WTC11 (cell line): ENCODE results near the gene AKAP6. TPM values are rescaled to one million over a fixed set of nuclear protein-coding genes. Genes with fewer than 3 reads are reported as not detected.

ENCODE experiments used
- ATAC-seq: fragments of 200-7000 bp; cut with Tn5 transposase; 2 replicates; pipeline ENCODE4 v1.10.0; 2021; ENCODE audit warnings: mild to moderate bottlenecking, moderate library complexity
- CTCF ChIA-PET: fragments of 300-600 bp; sonication (Branson Sonifier 250); formaldehyde crosslinking; loops from one replicate; lab custom pipeline; 2021; ENCODE audit warnings: antibody characterized with exemption; lab: Charles Lee
- POLR2A ChIA-PET: fragments of 350-600 bp; sonication (Branson Sonifier 250); formaldehyde crosslinking; loops from one replicate; lab custom pipeline; 2021; ENCODE audit warnings: antibody characterized with exemption; lab: Charles Lee
- DNase-seq: peaks from one replicate; pipeline ENCODE4 v3.0.0; 2021; ENCODE audit warnings: low spot score
- H3K27ac Mint-ChIP-seq: 2 replicates; pipeline ENCODE4 v1.8.0; 2021; ENCODE audit warnings: mixed read lengths
- H3K27me3 Mint-ChIP-seq: 2 replicates; pipeline ENCODE4 v1.8.0; 2021; ENCODE audit warnings: low read depth, mild to moderate bottlenecking, moderate library complexity, mixed read lengths
- H3K36me3 Mint-ChIP-seq: 2 replicates; pipeline ENCODE4 v1.8.0; 2021; ENCODE audit warnings: mixed read lengths
- H3K4me1 Mint-ChIP-seq: 2 replicates; pipeline ENCODE4 v1.8.0; 2022; ENCODE audit warnings: mixed read lengths
- H3K4me3 Mint-ChIP-seq: 2 replicates; pipeline ENCODE4 v1.8.0; 2021; ENCODE audit warnings: mild to moderate bottlenecking, moderate library complexity, mixed read lengths
- H3K9me3 Mint-ChIP-seq: 2 replicates; pipeline ENCODE4 v1.8.0; 2021; ENCODE audit warnings: mixed read lengths
- CREB1 ChIP-seq: sonication (generic); formaldehyde crosslinking; IDR thresholded peaks from 2 replicates; pipeline ENCODE4 v1.8.0; 2023; ENCODE audit warnings: mild to moderate bottlenecking, missing genetic modification reagents
- ESRRA ChIP-seq: sonication (generic); formaldehyde crosslinking; IDR thresholded peaks from 2 replicates; pipeline ENCODE4 v1.8.1; 2022; ENCODE audit warnings: mild to moderate bottlenecking, missing genetic modification reagents, borderline replicate concordance
- FOXJ3 ChIP-seq: sonication (generic); formaldehyde crosslinking; IDR thresholded peaks from 2 replicates; pipeline ENCODE4 v1.9.0; 2021; ENCODE audit warnings: missing genetic modification reagents, mild to moderate bottlenecking, borderline replicate concordance
- FOXP1 ChIP-seq: sonication (generic); formaldehyde crosslinking; IDR thresholded peaks from 2 replicates; pipeline ENCODE4 v1.8.0; 2022; ENCODE audit warnings: missing genetic modification reagents, mild to moderate bottlenecking, moderate library complexity, borderline replicate concordance
- KAT7 ChIP-seq: sonication (generic); formaldehyde crosslinking; IDR thresholded peaks from 2 replicates; pipeline ENCODE4 v1.8.1; 2023; ENCODE audit warnings: missing genetic modification reagents, mild to moderate bottlenecking, borderline replicate concordance
- MYBL2 ChIP-seq: sonication (generic); formaldehyde crosslinking; IDR thresholded peaks from 2 replicates; pipeline ENCODE4 v1.8.1; 2023; ENCODE audit warnings: mild to moderate bottlenecking, moderate library complexity, missing genetic modification reagents
- NFE2L1 ChIP-seq: sonication (generic); formaldehyde crosslinking; IDR thresholded peaks from 2 replicates; pipeline ENCODE4 v1.8.1; 2023; ENCODE audit warnings: missing genetic modification reagents
- NR3C1 ChIP-seq: sonication (generic); formaldehyde crosslinking; conservative IDR thresholded peaks from 2 replicates; pipeline ENCODE4 v1.8.1; 2023; ENCODE audit warnings: low read depth, mild to moderate bottlenecking, missing genetic modification reagents
- RELA ChIP-seq: sonication (generic); formaldehyde crosslinking; IDR thresholded peaks from 2 replicates; pipeline ENCODE4 v1.8.1; 2022; ENCODE audit warnings: missing genetic modification reagents, mild to moderate bottlenecking, borderline replicate concordance
- RORB ChIP-seq: fragments of 250-450 bp; sonication (Bioruptor Pico); IDR thresholded peaks from 2 replicates; pipeline ENCODE4 v1.9.0; 2021; ENCODE audit warnings: mild to moderate bottlenecking
- SMAD3 ChIP-seq: sonication (generic); formaldehyde crosslinking; IDR thresholded peaks from 2 replicates; pipeline ENCODE4 v1.8.0; 2022; ENCODE audit warnings: missing genetic modification reagents, mild to moderate bottlenecking, borderline replicate concordance
- TEAD1 ChIP-seq: sonication (generic); formaldehyde crosslinking; IDR thresholded peaks from 2 replicates; pipeline ENCODE4 v1.8.0; 2022; ENCODE audit warnings: mild to moderate bottlenecking, missing genetic modification reagents
- TEAD4 ChIP-seq: sonication (generic); formaldehyde crosslinking; IDR thresholded peaks from 2 replicates; pipeline ENCODE4 v1.8.0; 2022; ENCODE audit warnings: mild to moderate bottlenecking, missing genetic modification reagents
- USF2 ChIP-seq: sonication (generic); formaldehyde crosslinking; IDR thresholded peaks from 2 replicates; pipeline ENCODE4 v1.8.1; 2023; ENCODE audit warnings: mild to moderate bottlenecking, missing genetic modification reagents, moderate library complexity
- ZNF138 ChIP-seq: sonication (generic); formaldehyde crosslinking; conservative IDR thresholded peaks from 2 replicates; pipeline ENCODE4 v1.8.1; 2022; ENCODE audit warnings: mild to moderate bottlenecking, moderate library complexity, missing genetic modification reagents
- ZNF281 ChIP-seq: sonication (generic); formaldehyde crosslinking; IDR thresholded peaks from 2 replicates; pipeline ENCODE4 v1.8.0; 2023; ENCODE audit warnings: mild to moderate bottlenecking, missing genetic modification reagents
- ZNF396 ChIP-seq: fragments of 250-450 bp; sonication (Bioruptor Pico); IDR thresholded peaks from 2 replicates; pipeline ENCODE4 v1.8.0; 2021; ENCODE audit warnings: mild to moderate bottlenecking, moderate library complexity, borderline replicate concordance
- ZNF416 ChIP-seq: fragments of 250-450 bp; sonication (Bioruptor Pico); IDR thresholded peaks from 2 replicates; pipeline ENCODE4 v1.9.0; 2021; ENCODE audit warnings: mild to moderate bottlenecking, inconsistent platforms
- ZNF423 ChIP-seq: fragments of 250-450 bp; sonication (Bioruptor Pico); IDR thresholded peaks from 2 replicates; pipeline ENCODE4 v2.1.2; 2022; ENCODE audit warnings: mild to moderate bottlenecking, moderate library complexity
- ZNF512 ChIP-seq: sonication (generic); formaldehyde crosslinking; IDR thresholded peaks from 2 replicates; pipeline ENCODE4 v1.8.1; 2022; ENCODE audit warnings: missing genetic modification reagents, borderline replicate concordance
- ZNF532 ChIP-seq: fragments of 250-450 bp; sonication (Bioruptor Pico); IDR thresholded peaks from 2 replicates; pipeline ENCODE4 v1.9.0; 2021; ENCODE audit warnings: mild to moderate bottlenecking, borderline replicate concordance
- total RNA-seq: library from RNA; stranded (reverse); gene quantifications from 3 replicates; pipeline ENCODE4 v1.2.3, GENCODE V29; 2021

The AKAP6 gene
- total RNA-seq, 1 experiment from 2014 or later: 0.63 TPM

- no peak for TF ChIP-seq ZNF281 (CRISPR knock-in tag)
- TF ChIP-seq ZNF532: no peak
- TF ChIP-seq RELA: no peak
- TF ChIP-seq ZNF423 (CRISPR knock-in tag): no peak
- no peak for TF ChIP-seq ESRRA (CRISPR knock-in tag)
- no peak for TF ChIP-seq TEAD1
- no peak for TF ChIP-seq NR3C1 (CRISPR knock-in tag)
- no peak for TF ChIP-seq CREB1 (CRISPR knock-in tag)
- TF ChIP-seq ZNF138: no peak
These were observed 236.2 kb downstream of the AKAP6 start (continued) for GRCh38 chr14:32565256-32565655.

- Mint-ChIP-seq H3K27me3 (no peaks in the 10 kb centered on the region), H3K36me3 (no peaks in the 10 kb centered on the region)
- POLR2A ChIA-PET: no interaction called here
- no peak for TF ChIP-seq FOXJ3 (CRISPR knock-in tag)
- no peak for TF ChIP-seq ZNF532
- TF ChIP-seq ZNF512 (CRISPR knock-in tag): no peak
- no peak for TF ChIP-seq USF2 (CRISPR knock-in tag)
- TF ChIP-seq RORB (CRISPR knock-in tag): no peak
- TF ChIP-seq SMAD3 (CRISPR knock-in tag): no peak
- no peak for TF ChIP-seq TEAD4 (CRISPR knock-in tag)
- TF ChIP-seq KAT7: no peak
- no peak for TF ChIP-seq ZNF396 (CRISPR knock-in tag)
- no peak for TF ChIP-seq FOXP1 (CRISPR knock-in tag)
- TF ChIP-seq ZNF416 (CRISPR knock-in tag): no peak
- TF ChIP-seq NFE2L1 (CRISPR knock-in tag): no peak
- no peak for TF ChIP-seq MYBL2 (CRISPR knock-in tag)
- TF ChIP-seq, all 79 proteins: peak for 0
- no peaks in the 10 kb centered on the region for H3K9me3 Mint-ChIP-seq
- CTCF ChIA-PET: no interaction called here
- H3K27ac Mint-ChIP-seq: no peak overlapping the region
- H3K4me3 Mint-ChIP-seq: no peak overlapping the region
- no peak for ATAC-seq
- DNase-seq: no peak
- peaks cover 2% of the 10 kb centered on the region for H3K4me1 Mint-ChIP-seq
These were observed 238.7 kb downstream of the AKAP6 start for GRCh38 chr14:32567543-32568384.
